Cardiac septum (tissue), 1 donor: ENCODE measurements around the gene MINK1. TPM values are rescaled to one million over a fixed set of nuclear protein-coding genes. Genes with fewer than 3 reads are reported as not detected.

Experiments
- DNase-seq: peaks from one replicate; pipeline ENCODE4 v3.0.0-alpha.2; 2020; ENCODE audit warnings: low spot score
- intact Hi-C: fragments of 100-400 bp; cut with DNase I; formaldehyde crosslinking; loops from one replicate; pipeline ENCODE4 v1.14.0; 2022
- total RNA-seq: library from RNA; stranded (reverse); fragmentation: NEBNext Ultra II Directional; extraction: Animal tissue kit (Norgen Biotek cat#: 25700); gene quantifications from one replicate; pipeline ENCODE4 v1.2.1, GENCODE V29; 2021
- donor health status: DM: no; HTN: no; CAD: no.

The MINK1 gene
- total RNA-seq, 1 donor from 2014 or later, result 44.0 TPM

DNA sequence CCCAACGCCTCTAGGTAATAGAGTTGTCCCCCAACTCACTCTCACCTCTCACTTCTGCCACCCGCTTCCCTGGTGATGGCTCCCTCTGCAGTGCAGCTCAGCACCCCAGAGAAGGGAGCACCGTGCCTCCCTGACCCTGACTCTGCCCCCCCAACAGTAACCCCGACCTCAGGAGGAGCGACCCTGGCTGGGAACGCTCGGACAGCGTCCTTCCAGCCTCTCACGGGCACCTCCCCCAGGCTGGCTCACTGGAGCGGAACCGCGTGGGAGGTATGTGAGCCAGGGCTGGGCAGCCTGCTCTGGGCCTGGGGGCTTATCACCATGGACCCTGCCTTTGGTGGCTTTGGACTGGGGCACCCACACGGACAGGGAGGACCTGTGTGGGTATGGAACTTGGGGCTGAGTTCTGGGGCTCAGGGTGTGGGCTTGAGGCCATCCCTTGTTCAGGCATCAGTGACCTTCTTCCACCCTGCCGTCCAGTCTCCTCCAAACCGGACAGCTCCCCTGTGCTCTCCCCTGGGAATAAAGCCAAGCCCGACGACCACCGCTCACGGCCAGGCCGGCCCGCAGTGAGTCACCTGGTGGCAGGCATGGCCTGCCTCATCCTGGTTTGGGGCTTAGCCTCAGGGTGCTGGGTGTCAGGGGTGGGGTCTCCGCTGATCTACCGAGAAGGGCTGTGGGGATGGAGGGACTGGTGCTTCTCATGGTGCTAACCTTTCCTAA is 59.5 kb downstream of the MINK1 start:
- intact Hi-C loops, result no loop called here
- no peak for DNase-seq

DNA sequence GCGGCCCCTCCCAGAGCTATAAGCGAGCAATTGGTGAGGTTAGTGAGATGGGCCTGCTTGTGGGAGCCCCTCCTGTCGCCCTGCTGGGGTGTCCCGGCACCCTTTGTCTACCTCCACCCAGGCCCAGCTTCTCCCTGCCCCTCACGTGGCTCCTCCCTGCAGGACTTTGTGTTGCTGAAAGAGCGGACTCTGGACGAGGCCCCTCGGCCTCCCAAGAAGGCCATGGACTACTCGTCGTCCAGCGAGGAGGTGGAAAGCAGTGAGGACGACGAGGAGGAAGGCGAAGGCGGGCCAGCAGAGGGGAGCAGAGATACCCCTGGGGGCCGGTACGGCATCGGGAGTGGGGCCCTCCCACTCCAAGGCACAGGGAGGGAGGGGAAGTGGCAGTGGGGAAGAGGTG is 60.1 kb downstream of the MINK1 start:
- DNase-seq, result no peak

DNA sequence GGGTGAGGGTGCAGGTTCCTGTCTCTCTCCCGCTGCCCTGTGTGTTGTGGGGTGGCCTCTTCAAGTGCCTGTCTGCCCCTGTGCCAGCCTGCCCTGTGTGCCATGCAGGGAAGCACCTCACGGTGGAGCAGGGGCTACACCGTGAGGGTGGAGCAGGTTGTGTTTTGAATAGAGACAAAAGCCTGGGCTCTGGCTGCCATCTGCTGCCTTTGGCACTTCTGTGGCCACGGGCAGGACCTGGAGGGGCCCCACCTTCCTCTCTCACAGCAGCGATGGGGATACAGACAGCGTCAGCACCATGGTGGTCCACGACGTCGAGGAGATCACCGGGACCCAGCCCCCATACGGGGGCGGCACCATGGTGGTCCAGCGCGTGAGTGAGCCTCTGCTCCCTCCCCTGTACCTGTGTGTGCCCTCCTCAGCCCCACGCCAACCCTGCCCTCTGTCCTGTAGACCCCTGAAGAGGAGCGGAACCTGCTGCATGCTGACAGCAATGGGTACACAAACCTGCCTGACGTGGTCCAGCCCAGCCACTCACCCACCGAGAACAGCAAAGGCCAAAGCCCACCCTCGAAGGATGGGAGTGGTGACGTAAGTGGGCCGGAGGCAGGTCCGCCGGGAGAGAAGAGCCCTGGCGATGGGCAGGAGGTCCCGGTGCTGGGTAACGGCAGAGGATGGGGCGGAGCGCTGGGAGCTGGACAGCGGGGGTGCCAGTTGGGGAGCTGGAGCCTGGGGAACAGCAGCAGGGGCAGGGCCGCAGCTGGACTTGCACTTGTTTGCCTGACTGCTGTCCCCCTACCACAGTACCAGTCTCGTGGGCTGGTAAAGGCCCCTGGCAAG is 60.8 kb downstream of the MINK1 start:
- no peak for DNase-seq
- intact Hi-C loops, result no loop called here

More for the DNA sequence above, 60.1 kb downstream of the MINK1 start:
- intact Hi-C loops, result no loop called here

DNA sequence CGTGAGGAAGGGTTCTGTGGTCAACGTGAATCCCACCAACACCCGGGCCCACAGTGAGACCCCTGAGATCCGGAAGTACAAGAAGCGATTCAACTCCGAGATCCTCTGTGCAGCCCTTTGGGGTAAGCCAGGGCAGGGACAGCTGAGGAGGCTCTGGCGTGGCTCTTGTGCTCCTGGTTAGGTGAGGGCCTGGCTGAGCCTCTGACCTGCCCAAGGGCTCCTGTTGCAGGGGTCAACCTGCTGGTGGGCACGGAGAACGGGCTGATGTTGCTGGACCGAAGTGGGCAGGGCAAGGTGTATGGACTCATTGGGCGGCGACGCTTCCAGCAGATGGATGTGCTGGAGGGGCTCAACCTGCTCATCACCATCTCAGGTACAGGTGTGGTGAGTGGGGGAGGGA is 62.0 kb downstream of the MINK1 start:
- intact Hi-C loops, result no loop called here
- no peak for DNase-seq

DNA sequence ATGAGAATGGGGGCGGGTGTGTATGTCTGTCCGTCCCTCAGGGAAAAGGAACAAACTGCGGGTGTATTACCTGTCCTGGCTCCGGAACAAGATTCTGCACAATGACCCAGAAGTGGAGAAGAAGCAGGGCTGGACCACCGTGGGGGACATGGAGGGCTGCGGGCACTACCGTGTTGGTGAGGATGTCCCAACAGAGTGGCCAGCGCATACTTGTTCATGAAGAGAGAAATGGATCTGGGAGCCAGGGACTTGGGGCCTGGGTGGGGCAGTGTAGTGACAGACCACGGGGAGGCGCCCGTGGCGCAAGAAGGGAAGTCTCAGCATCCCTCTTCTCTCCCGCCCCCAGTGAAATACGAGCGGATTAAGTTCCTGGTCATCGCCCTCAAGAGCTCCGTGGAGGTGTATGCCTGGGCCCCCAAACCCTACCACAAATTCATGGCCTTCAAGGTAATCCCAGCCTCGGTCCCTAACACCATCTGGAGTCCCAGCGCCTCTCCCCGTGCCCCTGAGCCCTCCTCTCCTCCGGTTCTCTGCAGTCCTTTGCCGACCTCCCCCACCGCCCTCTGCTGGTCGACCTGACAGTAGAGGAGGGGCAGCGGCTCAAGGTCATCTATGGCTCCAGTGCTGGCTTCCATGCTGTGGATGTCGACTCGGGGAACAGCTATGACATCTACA is 62.7 kb downstream of the MINK1 start:
- no peak for DNase-seq
- intact Hi-C loops, result no loop called here

DNA sequence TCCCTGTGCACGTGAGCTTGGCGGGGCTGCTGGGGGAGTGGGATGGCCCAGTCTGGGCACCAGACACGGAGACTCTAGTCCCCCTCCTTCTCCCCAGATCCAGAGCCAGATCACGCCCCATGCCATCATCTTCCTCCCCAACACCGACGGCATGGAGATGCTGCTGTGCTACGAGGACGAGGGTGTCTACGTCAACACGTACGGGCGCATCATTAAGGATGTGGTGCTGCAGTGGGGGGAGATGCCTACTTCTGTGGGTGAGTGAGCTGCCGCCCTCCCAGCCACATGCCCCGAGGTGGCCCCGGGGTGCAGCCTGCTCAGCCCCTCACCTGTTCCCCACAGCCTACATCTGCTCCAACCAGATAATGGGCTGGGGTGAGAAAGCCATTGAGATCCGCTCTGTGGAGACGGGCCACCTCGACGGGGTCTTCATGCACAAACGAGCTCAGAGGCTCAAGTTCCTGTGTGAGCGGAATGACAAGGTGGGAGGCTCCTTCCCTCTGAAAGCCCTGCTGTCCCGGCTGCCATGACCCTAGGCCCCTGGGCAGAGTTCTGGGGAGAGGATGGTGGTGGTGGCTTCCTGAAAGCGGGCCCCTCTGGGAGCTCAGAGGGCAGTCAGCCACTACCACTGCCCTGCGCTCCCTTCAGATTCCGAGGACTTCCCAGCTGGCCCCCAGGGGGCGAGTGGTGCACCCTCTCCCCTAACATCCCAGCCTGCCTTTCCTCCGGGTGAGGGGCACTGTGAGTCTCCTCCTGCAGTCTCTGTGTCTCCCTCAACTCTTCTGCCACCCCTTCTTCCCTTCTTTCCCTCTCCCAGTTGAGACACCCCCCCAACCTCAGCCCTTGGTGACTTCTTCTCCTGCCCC is 63.4 kb downstream of the MINK1 start:
- no peak for DNase-seq
- intact Hi-C loops, result no loop called here

DNA sequence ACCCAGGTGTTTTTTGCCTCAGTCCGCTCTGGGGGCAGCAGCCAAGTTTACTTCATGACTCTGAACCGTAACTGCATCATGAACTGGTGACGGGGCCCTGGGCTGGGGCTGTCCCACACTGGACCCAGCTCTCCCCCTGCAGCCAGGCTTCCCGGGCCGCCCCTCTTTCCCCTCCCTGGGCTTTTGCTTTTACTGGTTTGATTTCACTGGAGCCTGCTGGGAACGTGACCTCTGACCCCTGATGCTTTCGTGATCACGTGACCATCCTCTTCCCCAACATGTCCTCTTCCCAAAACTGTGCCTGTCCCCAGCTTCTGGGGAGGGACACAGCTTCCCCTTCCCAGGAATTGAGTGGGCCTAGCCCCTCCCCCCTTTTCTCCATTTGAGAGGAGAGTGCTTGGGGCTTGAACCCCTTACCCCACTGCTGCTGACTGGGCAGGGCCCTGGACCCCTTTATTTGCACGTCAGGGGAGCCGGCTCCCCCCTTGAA is 64.1 kb downstream of the MINK1 start:
- intact Hi-C loops, result no loop called here
- no peak for DNase-seq

DNA sequence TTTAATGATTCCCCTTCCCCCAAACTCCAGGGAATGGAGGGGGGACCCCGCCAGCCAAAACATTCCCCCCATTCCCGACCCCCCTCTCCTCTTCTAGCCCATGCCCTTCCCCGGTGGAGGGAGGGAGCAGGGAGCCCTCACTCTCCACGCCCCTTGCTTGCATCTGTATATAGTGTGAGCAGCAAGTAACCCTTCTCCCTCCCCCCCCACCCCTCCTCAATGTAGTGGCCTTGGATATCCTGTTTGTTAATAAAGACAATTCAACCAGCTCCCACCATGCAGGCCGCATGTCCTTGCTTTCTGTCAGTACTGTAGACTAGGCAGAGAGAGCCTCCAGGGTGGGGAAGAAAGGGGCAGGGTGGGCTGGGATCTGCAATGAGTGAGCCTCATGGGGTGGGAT is 64.6 kb downstream of the MINK1 start:
- DNase-seq, result no peak
- intact Hi-C loops, result no loop called here

DNA sequence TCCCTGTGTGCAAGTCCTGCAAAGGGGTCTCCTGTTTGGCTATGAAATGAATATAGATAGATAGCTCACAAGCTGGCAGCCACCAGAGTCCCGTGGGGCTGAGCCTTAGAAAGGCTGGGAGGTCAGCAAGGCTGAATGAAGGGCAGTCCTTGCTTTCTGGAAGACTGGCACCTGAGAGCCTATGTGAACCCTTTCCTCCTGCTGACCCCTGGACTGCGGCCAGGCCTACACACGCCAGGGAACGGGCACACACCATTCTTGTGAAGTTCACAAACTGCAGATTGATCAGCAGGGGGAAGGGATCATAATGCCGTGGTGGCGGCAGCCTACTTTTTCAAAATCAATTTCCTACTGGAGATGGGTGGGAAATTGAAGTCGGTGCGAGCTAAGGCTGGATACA is 65.2 kb downstream of the MINK1 start:
- no peak for DNase-seq
- intact Hi-C loops, result no loop called here

DNA sequence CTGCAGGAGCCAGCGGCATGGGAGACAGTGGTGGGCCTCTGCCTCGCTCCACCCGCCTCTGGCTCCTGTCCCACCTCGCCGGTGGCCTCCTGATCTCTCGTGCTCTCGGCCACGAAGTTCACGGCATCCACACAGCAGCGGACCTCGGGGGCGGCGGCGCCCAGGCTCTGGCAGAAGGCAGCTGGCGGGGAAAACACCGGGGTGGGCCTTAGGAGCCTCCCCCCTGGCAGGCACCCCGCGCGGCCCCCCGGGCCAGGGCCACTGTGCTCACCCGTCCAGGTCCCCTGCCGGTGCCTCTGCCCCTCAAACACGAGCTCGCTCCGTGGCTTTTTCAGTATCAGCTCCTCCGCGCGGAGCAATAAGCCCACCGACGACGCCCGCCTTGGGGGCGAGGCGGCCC is 65.8 kb downstream of the MINK1 start:
- no peak for DNase-seq
- intact Hi-C loops, result no loop called here

DNA sequence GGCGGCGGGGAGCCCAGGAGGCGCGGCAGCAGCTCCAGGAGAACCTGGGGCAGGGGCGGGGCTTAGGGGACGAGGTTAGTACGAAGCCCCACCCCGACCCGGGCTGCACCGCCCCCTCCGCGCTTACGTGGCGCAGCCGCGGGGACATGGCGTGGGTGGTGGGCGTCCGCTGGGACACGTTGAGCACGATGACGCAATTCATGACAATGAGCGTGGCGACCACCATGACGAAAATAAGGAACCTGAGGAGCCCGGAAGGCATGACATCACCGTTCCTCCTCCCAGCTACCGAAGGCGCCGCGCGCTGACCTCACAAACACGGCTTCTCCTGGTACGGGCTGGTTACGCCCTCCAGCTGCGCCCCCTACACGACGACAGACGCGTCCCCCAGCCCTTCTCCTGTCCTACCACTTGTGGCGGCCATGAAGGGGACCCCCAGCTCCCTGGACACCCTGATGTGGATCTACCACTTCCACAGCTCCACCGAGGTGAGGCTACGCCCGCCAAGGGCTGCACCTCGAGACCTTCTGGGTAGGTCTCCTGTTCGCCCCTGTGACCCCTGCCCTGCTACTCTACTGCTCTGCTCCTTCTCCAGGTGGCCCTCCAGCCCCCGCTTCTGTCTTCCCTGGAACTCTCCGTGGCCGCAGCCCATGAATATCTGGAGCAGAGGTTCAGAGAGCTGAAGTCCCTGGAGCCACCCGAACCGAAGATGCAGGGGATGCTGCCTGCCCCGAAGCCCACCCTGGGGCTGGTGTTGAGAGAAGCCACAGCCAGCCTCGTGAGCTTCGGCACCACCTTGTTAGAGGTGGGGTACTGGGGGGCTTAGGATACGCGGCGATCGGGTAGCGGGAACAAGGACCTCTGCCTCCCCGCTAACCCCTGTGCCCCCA is 66.4 kb downstream of the MINK1 start, which contains the start of gene C17orf107:
Gene C17orf107, plus strand, starts transcription at position 196 of the 890 bp plus-strand sequence. Its CDS starts 227 bp downstream, at position 423.
- peak; percentile 92 for DNase-seq
- intact Hi-C loops, result loop anchor here (5.0 kb wide), 1 partner anchor 187 kb away; the partner anchor contains the start of gene ARRB2

DNA sequence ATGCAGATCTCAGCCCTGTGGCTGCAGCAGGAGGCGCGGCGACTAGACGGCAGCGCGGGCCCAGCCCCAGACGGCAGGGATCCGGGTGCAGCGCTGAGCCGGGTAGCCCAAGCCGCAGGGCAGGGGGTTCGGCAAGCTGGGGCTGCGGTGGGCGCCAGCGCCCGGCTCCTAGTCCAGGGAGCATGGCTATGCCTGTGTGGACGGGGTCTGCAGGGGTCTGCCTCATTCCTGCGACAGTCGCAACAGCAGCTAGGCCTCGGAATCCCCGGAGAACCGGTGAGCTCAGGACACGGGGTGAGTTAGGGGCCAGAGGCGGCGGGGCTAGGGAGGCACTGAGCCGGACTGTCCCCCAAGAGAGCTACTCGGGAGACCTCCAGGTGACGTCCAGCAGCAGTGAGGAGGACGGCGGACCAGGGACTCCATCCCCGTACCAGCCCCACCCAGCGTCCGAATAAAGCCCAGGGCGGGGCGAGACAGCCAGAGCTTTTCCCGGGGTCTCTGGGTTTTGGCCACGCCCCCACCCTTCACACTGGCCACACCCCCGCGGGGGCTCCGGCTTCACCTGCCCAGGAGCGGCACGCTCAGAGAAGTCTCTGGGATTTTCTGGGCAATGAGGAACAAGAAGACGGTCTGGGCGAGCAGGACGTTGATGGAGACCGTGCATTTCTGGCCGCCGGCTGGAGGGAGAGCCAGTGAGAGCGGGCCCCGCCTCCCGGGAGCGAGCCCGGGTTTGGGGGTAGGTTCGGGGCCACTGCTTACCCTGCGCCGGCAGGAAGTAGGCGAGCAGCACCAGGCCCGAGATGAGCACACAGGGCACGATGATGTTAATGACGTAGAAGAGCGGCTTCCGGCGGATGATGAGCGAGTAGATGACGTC is 67.3 kb downstream of the MINK1 start:
- intact Hi-C loops, result loop anchor here (5.0 kb wide), 1 partner anchor 188 kb away; the partner anchor contains the start of gene ARRB2
- DNase-seq, result no peak

DNA sequence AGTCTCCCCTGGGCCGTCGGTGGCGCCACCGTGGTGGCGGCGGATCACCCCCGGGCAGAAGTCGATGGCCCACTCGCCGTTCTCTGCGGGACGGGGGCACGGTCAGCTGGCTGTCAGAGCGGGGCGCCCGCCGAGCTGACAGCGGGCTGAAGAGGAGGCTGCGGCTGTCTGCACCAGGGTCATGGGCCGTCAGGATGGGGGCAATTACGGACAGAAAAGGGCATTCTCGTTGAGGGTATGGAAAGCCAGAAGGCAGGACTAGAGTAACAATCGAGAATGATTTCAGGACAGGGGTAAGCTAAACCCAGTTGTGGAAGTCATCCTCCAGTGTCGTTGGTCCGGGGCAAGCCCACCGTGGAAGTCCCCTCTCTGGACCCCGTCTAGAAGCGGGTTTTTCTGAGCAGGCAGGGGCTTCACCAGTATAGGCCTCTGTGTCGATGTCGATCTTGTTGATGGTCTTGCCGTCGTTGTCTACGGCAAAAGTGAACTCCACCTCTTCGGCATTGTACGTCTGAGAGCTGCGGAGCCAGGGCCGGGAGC is 68.0 kb downstream of the MINK1 start:
- intact Hi-C loops, result loop anchor here (5.0 kb wide), 1 partner anchor 189 kb away; the partner anchor contains the start of gene ARRB2
- DNase-seq, result no peak

DNA sequence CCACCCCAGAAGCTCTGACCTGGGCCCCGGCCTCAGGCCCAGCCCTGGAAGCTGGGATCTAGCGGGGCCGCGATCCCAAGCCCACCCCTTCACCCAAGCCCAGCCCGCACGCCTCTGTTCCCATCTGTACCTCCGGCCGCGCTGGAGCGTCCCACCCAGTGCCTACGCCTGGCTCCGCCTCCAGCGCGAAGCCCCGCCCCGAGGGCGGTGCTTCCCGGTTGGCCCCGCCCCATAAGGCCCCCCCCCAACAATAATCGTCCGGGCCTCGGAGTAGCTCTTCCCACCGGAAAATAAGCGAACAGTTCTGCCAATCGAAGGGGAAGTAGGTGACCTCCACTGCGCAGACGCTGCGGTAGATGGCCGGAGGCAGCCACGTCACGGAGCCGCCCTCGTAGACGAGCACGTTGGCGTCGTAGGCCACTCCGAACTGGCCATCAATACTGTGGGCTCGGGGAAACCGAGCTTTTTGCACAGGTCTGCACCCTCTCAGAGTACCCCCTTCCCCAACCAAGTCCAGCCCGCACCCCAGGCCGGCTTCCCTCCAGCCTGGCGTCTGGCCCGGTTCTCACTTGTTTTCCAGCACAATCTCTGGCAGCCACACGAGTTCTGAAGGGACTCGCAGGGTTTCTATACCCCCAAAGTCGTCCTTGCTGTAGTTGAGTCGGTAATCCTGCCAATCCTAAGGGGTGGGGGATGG is 68.7 kb downstream of the MINK1 start:
- no peak for DNase-seq
- intact Hi-C loops, result loop anchor here (5.0 kb wide), 1 partner anchor 189 kb away; the partner anchor contains the start of gene ARRB2

DNA sequence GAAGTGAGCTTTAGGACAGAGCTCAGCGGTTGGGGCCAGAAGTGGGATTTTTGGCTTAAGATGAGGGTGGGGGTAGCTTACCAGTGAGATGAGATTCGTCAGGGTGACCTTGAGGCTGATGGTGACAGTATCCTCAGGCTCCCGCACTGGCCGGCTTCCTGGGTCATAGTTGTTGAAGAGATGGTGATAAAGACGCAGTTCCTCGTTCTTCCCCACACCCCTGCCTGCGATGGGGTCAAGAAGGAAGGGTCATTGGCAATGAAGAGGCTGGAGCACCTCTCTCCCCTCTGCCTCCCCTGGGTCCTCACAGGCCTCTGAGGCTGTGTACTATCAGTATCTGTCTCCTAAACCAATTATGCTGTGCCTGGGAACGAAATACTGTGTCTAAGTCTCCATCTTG is 69.4 kb downstream of the MINK1 start:
- intact Hi-C loops, result loop anchor here (5.0 kb wide), 1 partner anchor 190 kb away; the partner anchor contains the start of gene ARRB2
- DNase-seq, result no peak
